ENCODE measurements around the gene CYB5R2.
"Not testable (repeated sequence)": the region's sequence is repeated elsewhere in the genome, so short reads cannot be mapped to it uniquely, and the experiment has no call there.

Gene CYB5R2

GRCh38 chr11:7668911-7669310 lies 4.4 kb downstream of the CYB5R2 start:
- TF ChIP-seq CTCF (conservative IDR thresholded peaks at IDR 0.05) = no peak
- no peak overlapping the region for H3K27ac ChIP-seq

- TF ChIP-seq CTCF (conservative IDR thresholded peaks at IDR 0.05) = no peak
- H3K27ac ChIP-seq = no peak overlapping the region
Measured at GRCh38 chr11:7668464-7668863, 4.8 kb downstream of the CYB5R2 start.

- TF ChIP-seq CTCF (conservative IDR thresholded peaks at IDR 0.05) = no peak
- no peak overlapping the region for H3K27ac ChIP-seq
Measured at GRCh38 chr11:7667460-7667859, 5.8 kb downstream of the CYB5R2 start.

- H3K27ac ChIP-seq = no peak overlapping the region; the same call in 1 of the 2 replicates
- no peak for TF ChIP-seq CTCF (conservative IDR thresholded peaks at IDR 0.05)
Measured at GRCh38 chr11:7666292-7666866, 6.9 kb downstream of the CYB5R2 start.

GRCh38 chr11:7665473-7666291 lies 7.6 kb downstream of the CYB5R2 start:
- peak overlapping the region; percentile 48 for H3K27ac ChIP-seq
- TF ChIP-seq CTCF (conservative IDR thresholded peaks at IDR 0.05) = peak; percentile 90

- no peak for TF ChIP-seq CTCF (conservative IDR thresholded peaks at IDR 0.05)
- H3K27ac ChIP-seq = peak overlapping the region; percentile 48
Measured at GRCh38 chr11:7664867-7665266, 8.4 kb downstream of the CYB5R2 start.

GRCh38 chr11:7663531-7663930 lies 9.8 kb downstream of the CYB5R2 start:
- H3K27ac ChIP-seq = not testable (repeated sequence)
